Measurements from ENCODE around the gene AGPAT1.

Gene AGPAT1

GRCh38 chr6:32127717-32128592 lies 47.9 kb downstream of the AGPAT1 start, which contains the start of gene ATF6B:
Gene ATF6B (minus strand): TSS chr6:32128246. CDS start chr6:32128207, 39 bp downstream.
- Mint-ChIP-seq H3K36me3 (ENCODE audit: low read depth) (peaks cover 30% of the 10 kb centered on the region), H3K4me1 (ENCODE audit: low read depth) (peaks cover 34% of the 10 kb centered on the region), H3K27me3 (ENCODE audit: low read depth) (peaks cover 3% of the 10 kb centered on the region), H3K9me3 (no peaks in the 10 kb centered on the region), H3K4me3 (peak within 1 kb of the TSS; percentile 100), H3K27ac (peak within 1 kb of the TSS; percentile 99)
- DNase-seq (ENCODE audit: low spot score): peak; percentile 99

- Mint-ChIP-seq H3K27me3 (ENCODE audit: low read depth) (peaks cover 3% of the 10 kb centered on the region), H3K9me3 (no peaks in the 10 kb centered on the region), H3K4me3 (peak overlapping the region; percentile 100), H3K4me1 (ENCODE audit: low read depth) (peaks cover 34% of the 10 kb centered on the region), H3K27ac (peak overlapping the region; percentile 99), H3K36me3 (ENCODE audit: low read depth) (peaks cover 32% of the 10 kb centered on the region)
- DNase-seq (ENCODE audit: low spot score): no peak
Observed at GRCh38 chr6:32127409-32127716, 48.5 kb downstream of the AGPAT1 start.

- H3K36me3 Mint-ChIP-seq (ENCODE audit: low read depth): peaks cover 36% of the 10 kb centered on the region
- H3K4me3 Mint-ChIP-seq: peak overlapping the region; percentile 100
- DNase-seq (ENCODE audit: low spot score): no peak
- no peaks in the 10 kb centered on the region for H3K27me3 Mint-ChIP-seq (ENCODE audit: low read depth)
- H3K4me1 Mint-ChIP-seq (ENCODE audit: low read depth): peaks cover 34% of the 10 kb centered on the region
- H3K27ac Mint-ChIP-seq: peak overlapping the region; percentile 99
- H3K9me3 Mint-ChIP-seq: no peaks in the 10 kb centered on the region
Observed at GRCh38 chr6:32126880-32127279, 49.0 kb downstream of the AGPAT1 start.

GRCh38 chr6:32123681-32124080 lies 52.2 kb downstream of the AGPAT1 start:
- H3K27me3 Mint-ChIP-seq (ENCODE audit: low read depth): no peaks in the 10 kb centered on the region
- H3K4me1 Mint-ChIP-seq (ENCODE audit: low read depth): peaks cover 28% of the 10 kb centered on the region
- H3K4me3 Mint-ChIP-seq: no peak overlapping the region
- no peak overlapping the region for H3K27ac Mint-ChIP-seq
- no peaks in the 10 kb centered on the region for H3K9me3 Mint-ChIP-seq
- DNase-seq (ENCODE audit: low spot score): no peak
- H3K36me3 Mint-ChIP-seq (ENCODE audit: low read depth): peaks cover 58% of the 10 kb centered on the region

GRCh38 chr6:32120573-32121059 lies 55.3 kb downstream of the AGPAT1 start:
- H3K36me3 Mint-ChIP-seq (ENCODE audit: low read depth): peaks cover 58% of the 10 kb centered on the region
- no peaks in the 10 kb centered on the region for H3K9me3 Mint-ChIP-seq

GRCh38 chr6:32118782-32119628 lies 56.9 kb downstream of the AGPAT1 start:
- Mint-ChIP-seq H3K27ac (no peak overlapping the region), H3K27me3 (ENCODE audit: low read depth) (no peaks in the 10 kb centered on the region), H3K36me3 (ENCODE audit: low read depth) (peaks cover 56% of the 10 kb centered on the region), H3K4me3 (no peak overlapping the region), H3K4me1 (ENCODE audit: low read depth) (peaks cover 4% of the 10 kb centered on the region), H3K9me3 (no peaks in the 10 kb centered on the region)
- DNase-seq (ENCODE audit: low spot score): peak; percentile 64

More at GRCh38 chr6:32120573-32121059, 55.3 kb downstream of the AGPAT1 start:
- no peak overlapping the region for H3K27ac Mint-ChIP-seq
- H3K27me3 Mint-ChIP-seq (ENCODE audit: low read depth): no peaks in the 10 kb centered on the region
- peaks cover 7% of the 10 kb centered on the region for H3K4me1 Mint-ChIP-seq (ENCODE audit: low read depth)
- no peak overlapping the region for H3K4me3 Mint-ChIP-seq
- no peak for DNase-seq (ENCODE audit: low spot score)
